MCF 10A (cell line): ENCODE data around the gene SH3BP4. TPM values are rescaled to one million over a fixed set of nuclear protein-coding genes. Genes with fewer than 3 reads are reported as not detected.
A peak's percentile ranks its signal among the peaks of the same experiment; 100 is the strongest.

ENCODE experiments used
- BruUV-seq: library from RNA; stranded (reverse); fragments of 400-500 nt; replicated peaks from 2 replicates; lab custom pipeline; 2021; lab: Mats Ljungman, UMichigan
- CTCF ChIA-PET: fragments of 300-600 bp; sonication (Branson Sonifier 250); formaldehyde crosslinking; extraction: SDS; loops from one replicate; lab custom pipeline; 2021; ENCODE audit warnings: antibody characterized with exemption, inconsistent platforms; lab: Yijun Ruan, JAX
- POLR2A ChIA-PET: fragments of 300-600, 350-650 bp; sonication (Branson Sonifier 250); formaldehyde crosslinking; extraction: SDS; loops from one replicate; lab custom pipeline; 2020; ENCODE audit warnings: antibody characterized with exemption, inconsistent platforms; lab: Yijun Ruan, JAX
- DNase-seq: peaks from one replicate; pipeline ENCODE4 v3.0.0-alpha.2; 2018; ENCODE audit not compliant: unreplicated experiment
- H3K27ac Mint-ChIP-seq: one replicate; pipeline ENCODE4 v1.8.0; 2022; ENCODE audit warnings: mild to moderate bottlenecking, low read depth, mixed read lengths; ENCODE audit not compliant: unreplicated experiment
- H3K27me3 Mint-ChIP-seq: one replicate; pipeline ENCODE4 v1.8.0; 2022; ENCODE audit warnings: mixed read lengths; ENCODE audit not compliant: insufficient read depth, unreplicated experiment
- H3K36me3 Mint-ChIP-seq: one replicate; pipeline ENCODE4 v1.8.0; 2022; ENCODE audit warnings: mild to moderate bottlenecking, moderate library complexity, mixed read lengths; ENCODE audit not compliant: insufficient read depth, unreplicated experiment
- H3K4me1 Mint-ChIP-seq: one replicate; pipeline ENCODE4 v1.8.0; 2022; ENCODE audit warnings: mixed read lengths; ENCODE audit not compliant: insufficient read depth, unreplicated experiment
- H3K4me3 Mint-ChIP-seq: one replicate; pipeline ENCODE4 v1.8.0; 2022; ENCODE audit warnings: mild to moderate bottlenecking, moderate library complexity, mixed read lengths; ENCODE audit not compliant: unreplicated experiment
- H3K9me3 Mint-ChIP-seq: one replicate; pipeline ENCODE4 v1.8.0; 2022; ENCODE audit warnings: mixed read lengths; ENCODE audit not compliant: unreplicated experiment
- intact Hi-C: fragments of 100-400 bp; cut with micrococcal nuclease; formaldehyde crosslinking; loops from 2 replicates; pipeline ENCODE4 v1.14.1; 2022
- total RNA-seq: library from RNA; stranded (reverse); gene quantifications from 2 replicates; pipeline ENCODE4 v1.2.3, GENCODE V29; 2022
- TF ChIP-seq, protein P1 (sequence below): fragments of 200-600 bp; IDR thresholded peaks from one replicate; pipeline ENCODE4 v1.8.0; 2022; ENCODE audit warnings: antibody characterized with exemption, mild to moderate bottlenecking; ENCODE audit not compliant: unreplicated experiment

The SH3BP4 gene
- total RNA-seq, 1 experiment from 2014 or later = 59.7 TPM

GRCh38 chr2:234979204-234980167, 27.7 kb downstream of the SH3BP4 start:
- TF ChIP-seq, protein P1, sequence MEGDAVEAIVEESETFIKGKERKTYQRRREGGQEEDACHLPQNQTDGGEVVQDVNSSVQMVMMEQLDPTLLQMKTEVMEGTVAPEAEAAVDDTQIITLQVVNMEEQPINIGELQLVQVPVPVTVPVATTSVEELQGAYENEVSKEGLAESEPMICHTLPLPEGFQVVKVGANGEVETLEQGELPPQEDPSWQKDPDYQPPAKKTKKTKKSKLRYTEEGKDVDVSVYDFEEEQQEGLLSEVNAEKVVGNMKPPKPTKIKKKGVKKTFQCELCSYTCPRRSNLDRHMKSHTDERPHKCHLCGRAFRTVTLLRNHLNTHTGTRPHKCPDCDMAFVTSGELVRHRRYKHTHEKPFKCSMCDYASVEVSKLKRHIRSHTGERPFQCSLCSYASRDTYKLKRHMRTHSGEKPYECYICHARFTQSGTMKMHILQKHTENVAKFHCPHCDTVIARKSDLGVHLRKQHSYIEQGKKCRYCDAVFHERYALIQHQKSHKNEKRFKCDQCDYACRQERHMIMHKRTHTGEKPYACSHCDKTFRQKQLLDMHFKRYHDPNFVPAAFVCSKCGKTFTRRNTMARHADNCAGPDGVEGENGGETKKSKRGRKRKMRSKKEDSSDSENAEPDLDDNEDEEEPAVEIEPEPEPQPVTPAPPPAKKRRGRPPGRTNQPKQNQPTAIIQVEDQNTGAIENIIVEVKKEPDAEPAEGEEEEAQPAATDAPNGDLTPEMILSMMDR = no peak
- Mint-ChIP-seq H3K36me3 (peaks cover 18% of the 10 kb centered on the region), H3K27ac (peak overlapping the region; percentile 77), H3K27me3 (no peaks in the 10 kb centered on the region), H3K4me3 (peak overlapping the region; percentile 67), H3K9me3 (no peaks in the 10 kb centered on the region), H3K4me1 (peaks cover 45% of the 10 kb centered on the region)
- ChIA-PET POLR2A (interaction anchor here (0.5 to 6.4 kb wide), 8 partner anchors 10 to 126 kb away, joined by 3 to 56 read pairs (median 6); no protein-coding TSS in a partner anchor), CTCF (interaction anchor here (1.0 to 1.2 kb wide), 2 partner anchors 70 to 142 kb away, joined by 3 to 5 read pairs; no protein-coding TSS in a partner anchor)
- DNase-seq = no peak
- intact Hi-C loops = loop anchor here (5.0 kb wide), 1 partner anchor 48 kb away; no protein-coding TSS in a partner anchor
- BruUV-seq = no TSS peak

DNA sequence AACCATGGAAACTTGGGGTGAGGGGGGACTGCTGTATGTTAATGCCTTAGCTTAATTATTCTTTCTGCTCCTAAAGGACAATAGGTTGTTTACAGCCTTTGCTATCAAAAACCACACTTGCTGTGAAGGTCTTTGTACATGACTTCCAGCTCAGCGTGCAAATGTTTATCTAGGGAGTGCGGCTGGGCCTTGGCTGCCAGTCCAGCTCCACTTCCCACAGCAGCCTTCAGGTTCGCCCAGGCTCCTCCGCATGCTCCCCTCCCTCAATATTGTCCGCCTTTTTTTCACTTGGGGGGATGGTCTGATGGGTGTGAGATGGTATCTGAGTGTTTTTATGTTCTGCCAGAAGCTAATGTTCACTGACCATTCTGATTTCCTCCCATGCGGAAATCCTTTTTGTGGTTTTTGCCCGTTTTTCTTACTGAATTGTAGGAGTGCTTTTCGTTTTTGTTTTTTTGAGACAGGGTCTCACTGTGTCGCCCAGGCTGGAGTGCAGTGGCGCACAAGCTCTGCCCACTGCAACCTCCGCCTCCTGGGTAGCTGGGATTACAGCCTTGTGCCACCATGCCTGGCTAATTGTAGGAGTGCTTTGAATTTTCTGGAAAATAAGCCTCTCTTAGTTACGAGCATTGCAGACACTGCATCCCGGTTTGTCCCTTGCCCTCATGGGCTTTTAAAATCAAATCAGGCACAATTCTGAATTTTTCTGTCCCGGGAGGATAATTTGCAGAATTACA, 28.8 kb downstream of the SH3BP4 start:
- no TSS peak for BruUV-seq
- Mint-ChIP-seq H3K27ac (peak overlapping the region; percentile 90), H3K4me1 (peaks cover 45% of the 10 kb centered on the region), H3K9me3 (no peaks in the 10 kb centered on the region), H3K4me3 (peak overlapping the region; percentile 71), H3K36me3 (peaks cover 21% of the 10 kb centered on the region), H3K27me3 (no peaks in the 10 kb centered on the region)
- TF ChIP-seq, protein P1 = no peak
- CTCF ChIA-PET = interaction anchor here (0.6 to 1.2 kb wide), 6 partner anchors 23 to 141 kb away, joined by 3 to 6 read pairs (median 5); no protein-coding TSS in a partner anchor
- intact Hi-C loops = loop anchor here (5.0 kb wide), 1 partner anchor 47 kb away; no protein-coding TSS in a partner anchor
- no peak for DNase-seq
- POLR2A ChIA-PET = interaction anchor here (0.7 to 6.4 kb wide), 12 partner anchors 8 to 99 kb away, joined by 3 to 56 read pairs (median 6); no protein-coding TSS in a partner anchor

- H3K4me3 Mint-ChIP-seq = peak overlapping the region; percentile 71
- no TSS peak for BruUV-seq
- POLR2A ChIA-PET = interaction anchor here (0.7 to 6.4 kb wide), 16 partner anchors 8 to 126 kb away, joined by 3 to 56 read pairs (median 4); no protein-coding TSS in a partner anchor
These were observed 29.6 kb downstream of the SH3BP4 start for GRCh38 chr2:234981197-234982095.

More at GRCh38 chr2:234981197-234982095, 29.6 kb downstream of the SH3BP4 start:
- Mint-ChIP-seq H3K4me1 (peaks cover 45% of the 10 kb centered on the region), H3K9me3 (no peaks in the 10 kb centered on the region), H3K27me3 (no peaks in the 10 kb centered on the region), H3K36me3 (peaks cover 27% of the 10 kb centered on the region), H3K27ac (peak overlapping the region; percentile 90)
- TF ChIP-seq, protein P1 = no peak
- intact Hi-C loops = loop anchor here (5.0 kb wide), 1 partner anchor 46 kb away; no protein-coding TSS in a partner anchor
- CTCF ChIA-PET = interaction anchor here (0.6 to 1.2 kb wide), 8 partner anchors 24 to 761 kb away, joined by 3 to 6 read pairs (median 4); no protein-coding TSS in a partner anchor
- peak; percentile 95 for DNase-seq
